GM19455 (cell line): ENCODE measurements around the gene OSBPL1A.
"Not testable (repeated sequence)": the region's sequence is repeated elsewhere in the genome, so short reads cannot be mapped to it uniquely, and the experiment has no call there.

Experiments used
- ATAC-seq: cut with Tn5 transposase; IDR thresholded peaks from one replicate; pipeline ENCODE4 v1.9.1; 2021; ENCODE audit not compliant: unreplicated experiment

Gene OSBPL1A

DNA sequence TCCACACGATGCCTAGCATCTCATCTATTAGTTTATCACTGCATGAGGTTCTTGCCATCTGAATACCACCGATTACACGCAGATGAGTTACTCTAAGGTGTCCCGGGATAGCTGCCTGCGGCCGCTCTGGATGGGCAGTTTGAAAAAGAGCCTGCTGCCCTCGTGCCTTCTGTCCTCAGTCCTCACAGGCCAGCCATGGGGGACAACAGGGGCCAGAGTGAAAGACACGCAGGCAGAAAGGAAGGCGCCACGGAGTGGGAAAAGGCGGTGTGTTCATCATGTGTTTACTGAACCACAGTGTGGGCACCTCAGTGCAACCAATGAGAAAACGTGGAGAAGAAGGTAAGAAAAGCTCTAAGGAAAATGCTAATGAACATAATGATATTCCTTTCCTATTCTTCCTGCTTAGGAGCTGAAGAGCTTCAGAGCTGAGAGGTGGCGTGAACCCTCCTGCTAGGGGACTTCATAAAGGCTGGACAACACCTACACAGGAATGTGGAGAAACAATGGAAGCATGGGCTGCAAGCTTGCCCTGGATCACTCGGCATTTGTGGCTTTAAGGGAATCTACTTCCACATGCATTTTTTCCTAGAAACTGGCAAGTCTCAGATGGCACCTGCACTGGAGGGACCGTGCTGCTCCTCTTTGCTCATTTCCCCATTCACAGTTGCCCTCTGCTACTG is 207.8 kb downstream of the OSBPL1A start:
- ATAC-seq = no peak

DNA sequence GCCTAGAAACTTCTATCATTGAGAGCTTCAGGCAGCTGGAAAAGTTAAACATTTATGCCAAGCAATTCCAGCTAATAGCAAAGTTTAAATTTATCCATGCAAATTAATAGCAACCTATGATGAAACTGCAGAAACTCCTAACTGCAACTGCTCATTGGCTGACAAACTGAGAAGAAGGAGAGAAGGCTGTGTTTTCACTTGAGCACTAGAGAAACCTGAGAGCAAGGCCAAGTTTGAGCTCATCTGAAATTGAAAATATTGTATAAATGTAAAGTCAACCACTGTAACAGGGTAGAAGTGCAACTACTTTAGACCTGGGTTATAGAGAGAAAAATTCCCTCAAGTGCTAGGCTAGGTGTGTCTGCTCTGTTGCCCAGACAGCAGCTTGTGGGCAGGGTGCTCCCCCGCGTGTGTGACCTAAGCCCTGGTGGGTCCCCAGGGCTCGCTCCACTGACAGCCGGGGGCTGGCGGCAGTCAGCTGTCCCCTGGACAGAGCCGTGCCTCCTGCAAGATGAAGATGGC is 208.6 kb downstream of the OSBPL1A start:
- peak; percentile 83 for ATAC-seq

DNA sequence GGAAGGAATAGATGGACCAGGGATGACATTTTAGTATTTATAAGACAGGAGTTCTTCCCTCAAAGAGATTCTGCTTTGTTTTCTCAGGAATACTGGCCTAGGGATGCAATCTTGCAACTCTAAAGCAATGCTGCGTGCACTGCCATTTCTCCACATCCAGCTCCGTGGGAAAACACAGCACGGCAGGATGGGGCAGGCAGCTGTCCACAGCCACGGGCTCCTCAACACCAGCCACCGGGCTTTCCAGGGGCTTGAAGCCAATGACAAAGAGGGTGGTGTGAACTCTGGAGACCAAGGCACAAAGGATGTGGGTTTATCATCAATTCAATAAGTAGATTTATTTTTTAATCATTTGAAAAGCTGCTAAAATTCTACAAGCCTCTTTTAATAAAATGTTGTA is 209.5 kb downstream of the OSBPL1A start:
- ATAC-seq = no peak

DNA sequence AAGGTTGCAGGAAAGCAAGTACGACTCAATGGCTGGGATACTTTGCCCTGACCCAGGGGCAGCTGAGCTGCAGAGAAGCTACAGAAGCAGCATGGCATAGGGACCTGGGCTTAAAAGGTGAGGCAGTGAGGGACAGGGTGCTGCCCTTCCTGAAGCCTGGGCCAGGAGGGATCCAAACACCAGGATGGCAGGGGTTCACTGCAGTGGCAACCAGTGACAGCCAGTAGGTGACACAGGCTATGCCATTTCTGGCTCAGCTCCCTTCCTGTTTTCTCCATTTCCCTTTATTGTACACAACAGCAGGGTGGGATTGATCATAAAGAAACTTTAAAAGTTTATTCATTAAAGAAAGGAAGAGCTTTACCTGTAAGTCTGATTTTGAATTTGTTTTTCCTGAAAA is 209.9 kb downstream of the OSBPL1A start:
- ATAC-seq = no peak

DNA sequence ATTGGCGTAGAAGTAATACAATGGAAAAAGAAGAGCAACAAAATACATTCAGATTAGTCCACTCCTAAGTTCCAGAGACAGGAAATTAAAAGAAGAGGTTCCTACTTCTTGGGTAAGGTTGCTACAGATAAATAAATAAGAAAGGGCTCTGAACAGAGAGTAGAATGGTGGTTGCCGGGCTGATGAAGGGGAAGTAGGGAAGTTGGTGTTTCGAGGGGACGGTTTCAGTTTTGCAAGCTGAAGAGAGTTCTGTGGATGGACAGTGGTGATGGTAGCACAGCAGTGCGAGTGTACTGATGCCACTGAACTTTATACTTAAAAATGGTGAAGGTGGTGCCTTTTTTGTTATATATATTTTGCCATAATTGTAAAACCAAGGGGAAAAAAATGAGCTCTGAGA is 210.6 kb downstream of the OSBPL1A start:
- ATAC-seq = peak; percentile 65

DNA sequence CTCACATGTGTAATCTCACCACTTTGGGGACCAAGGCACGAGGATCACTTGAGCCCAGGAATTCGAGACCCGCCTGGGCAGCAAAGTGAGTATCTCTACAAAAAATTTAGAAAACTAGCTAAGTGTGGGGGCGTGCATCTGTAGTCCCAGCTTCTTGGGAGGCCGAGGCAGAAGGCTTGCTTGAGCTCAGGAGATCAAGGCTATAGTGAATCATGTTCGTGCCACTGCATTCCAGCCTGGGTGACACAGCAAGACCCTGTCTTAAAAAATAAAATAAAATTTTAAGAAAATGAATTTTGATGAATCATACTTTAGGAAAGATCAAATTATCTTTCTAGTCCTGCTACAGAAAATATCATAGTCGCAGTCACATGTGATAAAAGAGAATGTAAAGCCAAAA is 211.8 kb downstream of the OSBPL1A start:
- ATAC-seq = no peak

DNA sequence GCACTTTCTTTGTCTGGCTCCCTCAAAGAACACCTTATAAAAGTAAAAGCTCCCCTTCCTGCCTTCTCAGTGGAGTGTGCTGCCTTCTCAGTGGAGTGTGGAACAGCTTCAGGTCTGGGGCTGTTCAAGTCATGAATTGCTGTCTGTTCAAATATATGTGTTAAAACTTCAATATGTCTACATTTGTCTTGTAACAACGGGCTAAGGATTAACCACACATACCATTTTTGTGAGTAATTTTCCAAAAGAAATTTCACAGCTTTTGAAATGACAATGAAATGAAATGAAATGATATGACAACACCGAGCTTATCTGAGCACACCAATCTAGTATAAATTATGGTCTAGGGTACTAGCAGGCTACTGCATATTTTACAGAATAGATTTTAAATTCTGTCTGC is 215.8 kb downstream of the OSBPL1A start:
- ATAC-seq = no peak

DNA sequence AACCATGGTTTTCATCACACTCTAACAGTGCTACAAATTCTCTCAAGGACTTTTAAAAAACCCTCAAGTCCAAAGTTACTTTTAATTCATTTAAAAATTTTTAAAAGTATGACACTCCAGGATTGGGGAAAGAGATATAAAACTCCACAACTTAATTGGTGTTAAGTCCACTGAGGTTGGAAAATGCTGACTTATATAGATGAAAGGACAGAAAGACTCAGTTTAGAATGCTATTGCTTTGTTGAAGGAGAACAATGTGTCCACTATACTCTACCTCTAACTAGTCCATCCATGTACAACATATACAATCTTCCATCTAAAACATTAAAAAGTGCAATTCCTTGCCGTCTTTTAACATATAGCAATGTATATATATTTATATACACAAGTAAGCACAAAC is 217.6 kb downstream of the OSBPL1A start:
- no peak for ATAC-seq

DNA sequence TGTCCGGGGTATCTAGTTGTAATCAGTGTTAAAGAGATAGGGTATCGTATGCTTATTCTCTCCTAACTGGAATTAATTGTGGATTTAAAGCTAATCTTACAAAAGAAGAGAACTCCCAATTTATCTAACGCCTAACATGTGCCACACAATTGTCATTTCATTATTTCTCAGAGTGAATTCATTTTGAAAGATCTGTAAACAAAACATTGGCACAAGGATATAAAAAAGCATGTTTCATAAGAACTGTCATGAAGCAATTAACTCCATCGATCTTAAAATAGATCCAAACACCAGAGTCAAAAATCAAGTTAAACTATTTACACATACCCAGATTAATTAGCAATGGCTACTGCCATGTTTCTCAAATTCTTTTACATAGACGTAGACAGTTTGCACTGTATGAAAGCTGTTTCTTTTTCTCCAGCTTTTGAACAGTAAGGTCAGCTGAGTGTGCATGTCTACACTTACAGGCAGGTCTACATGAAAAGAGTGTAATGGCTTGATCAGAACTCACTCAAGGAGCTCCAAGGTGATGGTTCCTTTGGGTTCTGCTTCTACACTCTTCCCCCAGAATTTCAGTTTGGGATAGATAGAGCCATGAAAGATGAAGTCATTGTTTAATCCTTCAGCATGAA is 220.0 kb downstream of the OSBPL1A start:
- ATAC-seq = no peak

DNA sequence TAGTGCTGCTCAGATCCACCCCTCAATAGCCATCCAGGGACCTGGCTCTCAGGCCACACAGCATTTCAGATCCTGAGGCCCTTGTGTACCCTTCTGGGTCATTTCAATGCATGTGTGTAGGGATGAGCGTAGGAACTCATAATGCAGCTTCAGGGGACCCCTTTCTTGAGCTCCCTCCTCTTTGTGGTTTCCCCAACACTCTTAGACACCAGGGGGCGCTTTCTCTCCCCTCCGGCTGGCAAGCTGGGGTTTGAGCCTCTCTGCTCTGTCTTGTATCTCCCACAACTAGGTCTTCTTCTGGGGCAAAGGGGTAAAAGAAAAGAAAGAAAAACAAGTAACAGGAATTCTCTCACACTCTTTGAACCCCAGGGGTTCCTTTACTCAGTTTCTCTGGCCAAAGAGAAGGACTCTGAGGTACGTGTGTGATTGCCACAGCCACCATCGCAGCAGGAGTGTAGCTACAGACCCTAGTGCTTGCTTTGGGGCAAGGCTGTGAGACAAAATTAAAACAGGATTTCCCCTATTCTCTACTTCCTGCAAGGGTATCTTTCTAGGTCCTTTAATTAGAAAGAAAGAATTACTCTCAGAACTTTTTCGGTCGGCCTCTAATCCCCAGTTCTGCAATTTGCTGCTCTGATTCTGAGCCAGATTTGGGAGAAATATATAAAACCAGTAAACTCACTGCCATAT is 220.8 kb downstream of the OSBPL1A start:
- peak; percentile 87 for ATAC-seq

DNA sequence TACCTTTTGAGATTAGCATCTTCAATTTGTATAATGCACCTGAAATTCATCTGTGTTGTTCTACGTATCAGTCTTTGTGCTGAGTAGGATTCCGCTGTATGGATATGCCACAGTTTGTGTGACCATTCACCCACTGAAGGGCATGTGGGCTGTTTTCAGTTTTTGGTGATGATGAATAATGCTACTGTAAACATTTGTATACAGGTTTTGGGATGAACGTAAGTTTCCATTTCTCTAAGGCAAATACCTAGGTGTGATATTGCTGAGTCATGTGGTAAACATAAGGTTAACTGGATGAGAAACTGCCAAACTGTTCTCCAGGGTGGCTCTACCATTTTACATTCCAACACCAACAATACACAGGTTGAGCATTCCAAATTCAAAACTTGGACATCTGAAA is 223.6 kb downstream of the OSBPL1A start:
- no peak for ATAC-seq

DNA sequence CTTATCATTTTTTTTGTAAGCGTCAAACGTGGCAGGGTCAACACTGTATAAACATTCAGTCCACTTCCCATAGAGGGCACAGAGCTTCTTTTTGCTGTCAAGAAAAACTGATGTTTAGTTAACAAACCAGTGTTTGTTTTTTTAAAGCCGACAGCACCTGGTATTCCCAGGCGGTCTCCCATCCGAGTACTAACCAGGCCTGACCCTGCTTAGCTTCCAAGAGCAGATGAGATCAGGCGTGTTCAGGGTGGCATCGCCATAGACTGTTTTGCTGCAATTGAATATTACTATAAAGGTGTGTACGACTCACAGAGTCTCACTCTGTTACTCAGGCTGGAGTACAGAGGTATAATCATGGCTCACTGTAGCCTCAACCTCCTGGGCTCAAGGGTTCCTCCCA is 227.3 kb downstream of the OSBPL1A start:
- no peak for ATAC-seq

DNA sequence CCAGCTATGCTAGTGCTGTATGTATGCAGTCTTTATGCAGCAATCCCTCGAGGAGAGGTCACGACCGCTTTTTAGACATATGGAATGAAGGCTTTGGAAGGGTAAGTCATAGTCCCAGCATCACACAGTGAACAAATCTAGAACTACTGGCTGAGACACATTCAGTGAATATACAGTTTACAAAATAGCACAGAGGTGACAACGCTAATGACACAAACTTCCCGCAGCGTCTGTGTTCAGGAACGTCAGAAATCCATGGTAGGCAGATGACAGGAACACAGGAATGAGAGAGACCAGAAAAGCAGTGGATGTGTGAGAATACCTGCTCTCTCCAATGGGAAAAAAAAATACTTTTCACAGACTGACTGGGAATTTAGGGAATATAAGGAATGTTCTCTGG is 229.1 kb downstream of the OSBPL1A start:
- ATAC-seq = no peak

DNA sequence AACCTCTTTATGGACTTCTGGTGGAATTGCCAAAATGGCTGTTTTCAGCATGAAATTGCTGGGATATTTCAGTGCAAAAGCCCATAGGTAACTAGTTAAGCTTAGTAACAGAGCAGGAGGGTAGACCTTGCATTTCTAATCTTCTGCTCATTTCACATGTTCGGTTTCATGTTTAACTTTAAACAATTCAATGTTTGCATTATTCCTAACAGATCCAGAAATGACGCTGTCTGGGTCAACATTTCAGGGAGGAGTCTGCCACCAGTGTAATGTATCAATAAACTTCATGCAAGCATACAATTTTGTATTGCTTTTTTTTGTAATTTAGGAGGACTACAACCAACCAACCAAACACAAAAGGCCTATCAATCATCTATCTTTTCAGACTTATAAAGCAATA is 236.3 kb downstream of the OSBPL1A start:
- no peak for ATAC-seq

DNA sequence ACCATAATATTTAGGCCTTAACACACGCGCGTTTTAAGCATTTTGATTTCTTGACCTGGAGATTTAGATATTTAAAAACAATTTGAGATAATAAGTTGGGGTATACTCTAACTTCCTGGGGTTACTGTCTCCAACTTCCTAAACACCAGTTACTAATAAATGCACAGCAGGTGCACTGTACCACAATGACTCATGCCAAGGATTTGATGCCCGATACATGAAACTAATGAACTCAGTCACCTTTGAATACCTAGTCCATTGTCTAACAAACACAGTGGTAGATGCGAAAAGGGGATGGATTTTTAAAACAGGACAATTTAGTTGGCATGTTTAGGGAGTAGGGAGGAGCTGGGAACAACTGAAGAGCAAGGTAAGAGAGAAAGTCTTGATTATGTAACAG is 237.5 kb downstream of the OSBPL1A start:
- no peak for ATAC-seq

DNA sequence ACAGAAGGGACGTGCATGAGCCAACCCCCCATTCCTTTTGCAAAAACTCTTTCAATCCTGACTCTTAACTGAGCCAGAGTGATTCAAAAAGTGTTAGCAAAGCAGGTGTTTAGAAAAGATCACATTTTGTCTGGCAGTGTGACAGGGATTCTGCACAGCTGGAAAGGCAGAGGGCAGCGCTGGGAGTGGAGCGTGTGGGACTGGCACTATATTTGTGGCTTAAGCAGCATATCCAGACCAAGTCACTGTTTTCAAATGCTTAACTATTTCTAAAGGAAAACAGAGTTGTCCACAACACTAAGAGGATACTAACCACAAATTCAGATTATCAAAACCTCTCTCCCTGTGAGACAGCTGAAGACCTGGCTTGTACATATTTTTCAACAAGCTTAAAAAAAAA is 239.8 kb downstream of the OSBPL1A start:
- ATAC-seq = no peak

DNA sequence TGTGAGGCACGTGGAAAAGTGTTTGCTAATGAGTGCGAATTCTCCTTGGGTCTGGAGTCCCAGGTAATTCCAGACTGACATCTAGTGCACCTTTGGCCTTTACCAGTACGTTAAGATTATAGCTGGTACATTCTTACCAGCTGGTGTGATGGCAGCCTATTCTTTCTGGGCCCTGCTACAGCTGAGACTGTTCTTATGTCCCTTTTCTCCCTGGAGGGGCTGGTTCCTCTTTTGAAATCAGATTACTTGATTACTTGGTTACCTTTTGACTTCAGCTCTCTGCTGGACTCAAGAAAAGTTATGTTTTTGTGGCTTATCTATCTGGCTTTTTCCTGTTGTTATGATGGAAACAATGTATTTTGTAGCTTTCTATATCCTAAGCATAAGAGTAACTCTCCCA is 244.2 kb downstream of the OSBPL1A start:
- no peak for ATAC-seq

DNA sequence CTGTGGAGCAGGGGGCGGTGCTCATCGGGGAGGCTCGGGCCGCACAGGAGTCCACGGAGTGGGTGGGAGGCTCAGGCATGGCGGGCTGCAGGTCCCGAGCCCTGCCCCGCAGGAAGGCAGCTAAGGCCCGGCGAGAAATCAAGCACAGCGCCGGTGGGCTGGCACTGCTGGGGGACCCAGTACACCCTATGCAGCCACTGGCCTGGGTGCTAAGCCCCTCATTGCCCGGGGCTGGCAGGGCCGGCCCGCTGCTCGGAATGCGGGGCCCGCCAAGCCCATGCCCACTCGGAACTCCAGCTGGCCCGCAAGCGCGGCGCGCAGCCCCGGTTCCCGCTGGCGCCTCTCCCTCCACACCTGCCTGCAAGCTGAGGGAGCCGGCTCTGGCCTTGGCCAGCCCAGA is 248.0 kb downstream of the OSBPL1A start:
- not testable (repeated sequence) for ATAC-seq

DNA sequence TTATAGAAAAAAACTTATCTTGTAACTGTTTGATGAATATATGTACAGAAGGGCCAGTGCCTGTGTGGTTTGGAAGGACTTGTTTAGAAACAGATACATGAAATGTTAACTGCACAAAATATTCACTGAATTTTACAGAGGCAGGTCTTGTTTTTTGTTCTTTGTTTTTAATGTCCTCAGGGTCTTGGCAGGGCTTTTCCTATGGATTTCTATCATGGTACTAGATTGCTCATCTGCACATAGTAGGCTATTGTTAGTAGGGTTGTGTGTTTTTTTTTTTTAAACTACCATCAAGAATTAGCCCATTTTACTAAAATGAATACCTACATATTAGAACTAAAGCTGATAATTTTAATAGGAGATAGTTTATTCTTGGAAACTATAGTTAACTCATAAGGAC is 255.2 kb downstream of the OSBPL1A start:
- ATAC-seq = no peak

DNA sequence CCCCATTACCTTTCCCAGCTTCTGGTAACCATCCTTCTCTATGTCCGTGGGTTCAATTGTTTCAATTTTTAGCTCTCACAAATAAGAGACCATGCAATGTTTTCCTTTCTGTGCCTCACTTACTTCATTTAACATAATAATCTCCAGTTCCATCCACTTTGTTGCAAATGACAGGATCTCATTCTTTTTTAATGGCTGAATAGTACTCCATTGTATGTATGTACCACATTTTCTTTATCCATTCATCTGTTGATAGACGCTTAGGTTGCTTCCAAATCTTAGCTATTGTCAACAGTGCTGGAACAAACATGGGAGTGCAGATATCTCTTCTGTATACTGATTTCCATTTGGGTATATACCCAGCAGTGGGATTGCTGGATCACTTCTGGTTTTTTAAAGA is 256.9 kb downstream of the OSBPL1A start:
- ATAC-seq = no peak

DNA sequence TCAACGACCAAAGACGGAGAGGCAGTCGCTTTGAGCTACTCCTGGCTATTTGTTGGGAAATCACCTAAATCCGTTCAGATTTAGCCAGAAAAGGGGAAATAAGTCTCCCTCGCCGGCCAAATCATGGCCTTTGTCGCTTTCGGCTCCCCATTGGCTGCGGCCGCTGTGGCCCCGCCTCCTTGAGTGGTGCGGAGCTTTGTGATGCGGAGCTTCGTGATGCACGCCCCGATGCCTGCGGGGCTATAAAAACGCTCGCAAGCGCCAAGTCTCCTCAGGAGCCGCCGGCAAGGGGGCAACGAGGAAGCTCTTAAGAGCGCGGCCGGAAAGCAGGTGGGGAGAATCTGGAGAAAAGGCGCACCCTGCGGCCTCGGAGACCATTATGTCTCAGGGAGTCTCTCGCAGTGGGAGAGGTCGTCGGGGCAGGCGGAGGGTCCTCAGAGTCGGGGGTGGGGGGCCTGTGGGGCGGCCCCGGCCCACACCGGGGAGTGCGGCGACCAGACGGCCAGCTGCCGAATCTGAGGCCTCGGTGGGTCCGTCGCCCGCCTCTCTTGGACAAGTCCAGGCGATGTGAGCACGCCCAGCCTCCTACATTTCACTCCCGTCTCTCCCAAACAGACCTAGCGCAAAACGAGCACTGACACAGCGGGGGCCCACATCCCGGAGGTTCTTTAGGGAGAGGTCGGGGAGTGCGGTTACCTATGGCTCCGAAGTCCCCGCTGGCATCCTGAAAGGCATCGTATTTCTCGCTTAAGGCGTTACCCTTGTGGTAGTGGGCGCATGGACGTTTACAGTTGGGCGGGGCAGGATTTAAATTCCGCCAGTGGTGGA is 258.6 kb downstream of the OSBPL1A start, which contains the start of gene CABYR:
Gene CABYR (plus strand): TSS at position 274 of the 828 bp plus-strand sequence. CDS start 4,053 bp downstream, outside the sequence.
- ATAC-seq = peak; percentile 95
